NCI-H2081 (cell line): ENCODE data around the gene MOG.
A peak's percentile ranks its signal among the peaks of the same experiment; 100 is the strongest.

Experiments used
- DNase-seq, 2 experiments: peaks; one replicate each; lab custom pipeline; 2025; lab: John Stamatoyannopoulos, UW

MOG gene

DNA sequence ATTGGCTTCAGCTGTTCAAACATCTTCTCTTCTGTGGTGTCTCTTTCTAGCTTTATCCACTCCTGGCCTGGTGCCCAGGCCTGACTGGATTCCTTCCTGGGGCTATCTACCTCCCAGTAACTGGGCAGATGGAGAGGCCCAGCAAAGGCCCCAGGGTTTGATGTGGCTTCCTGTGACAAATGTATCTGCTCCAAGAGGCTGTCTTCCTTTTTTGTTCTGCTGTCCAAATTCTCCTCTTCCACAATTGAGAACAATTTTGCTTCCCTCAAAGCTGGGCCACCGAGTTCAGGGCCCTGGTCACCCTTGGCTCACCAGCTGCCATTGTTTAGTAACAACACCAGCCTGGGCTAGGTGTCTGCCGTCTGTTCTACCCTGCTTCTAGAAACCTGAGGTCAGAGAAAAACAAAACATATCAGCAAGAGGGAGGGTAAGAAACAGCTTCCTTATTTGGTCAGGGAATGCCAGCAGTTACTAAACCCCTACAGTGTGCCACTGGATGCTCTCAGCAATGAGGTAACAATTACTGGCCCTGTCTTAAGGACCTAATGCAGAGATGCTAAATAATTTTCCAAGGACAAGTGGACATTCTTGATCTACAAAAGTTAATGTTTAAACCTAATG is 20.2 kb downstream of the MOG start:
- peak; percentile 24 to 69 for DNase-seq

DNA sequence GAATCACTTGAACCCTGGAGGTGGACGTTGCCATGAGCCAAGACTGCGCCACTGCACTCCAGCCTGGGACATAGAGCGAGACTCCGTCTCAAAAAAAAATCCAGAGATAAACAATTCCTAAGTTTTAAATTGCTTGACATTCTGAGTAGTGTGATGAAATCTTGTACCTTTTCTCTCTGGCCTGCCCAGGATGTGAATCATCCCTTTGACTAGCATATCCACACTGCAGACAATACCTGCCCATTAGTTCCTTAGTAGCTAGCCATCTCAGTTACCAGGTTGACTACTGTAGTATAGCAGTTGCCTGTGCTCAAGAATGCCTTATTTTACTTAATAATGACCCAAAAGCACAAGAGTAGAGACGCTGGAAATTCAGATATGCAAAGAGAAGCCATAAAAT is 21.2 kb downstream of the MOG start:
- DNase-seq: no peak

DNA sequence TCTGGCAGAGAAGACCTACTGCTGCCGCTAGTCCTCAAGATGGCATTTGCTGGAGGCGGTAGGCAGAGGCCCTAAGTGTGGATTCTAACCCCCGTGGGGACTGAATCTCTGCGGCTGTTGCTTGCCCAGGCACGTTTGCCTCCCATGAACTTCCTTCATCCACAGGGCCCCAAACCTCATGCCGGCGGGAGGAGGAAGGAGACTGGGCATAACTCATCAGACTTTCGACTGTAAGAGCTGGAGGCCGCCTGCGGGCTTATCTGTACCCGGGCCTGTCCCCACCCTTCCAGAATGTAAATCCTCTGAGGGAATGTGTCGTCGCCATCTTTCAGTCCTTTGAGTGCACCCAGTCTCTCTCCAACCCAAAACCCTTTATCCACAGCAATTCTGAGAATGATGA is 23.1 kb downstream of the MOG start:
- no peak for DNase-seq

DNA sequence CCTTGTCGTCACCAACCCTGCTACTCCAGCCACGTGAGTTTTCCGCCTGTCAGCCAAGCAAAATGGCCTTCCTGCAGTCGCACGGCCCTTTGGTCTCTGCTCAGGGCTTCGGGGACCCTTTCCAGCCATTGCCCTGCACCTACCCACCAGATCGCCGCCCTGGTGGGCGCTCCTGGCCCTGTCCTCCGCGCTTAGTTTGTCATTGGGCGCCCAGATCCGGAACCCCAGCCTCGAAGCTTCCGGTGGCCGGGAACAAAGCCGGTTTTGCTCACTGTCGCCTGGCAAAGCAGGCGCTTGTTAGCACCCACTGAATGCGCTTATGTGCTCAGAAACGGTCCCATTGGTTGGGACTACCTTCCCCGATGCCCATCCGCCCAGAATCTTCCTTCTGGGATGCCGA is 23.5 kb downstream of the MOG start:
- no peak for DNase-seq

DNA sequence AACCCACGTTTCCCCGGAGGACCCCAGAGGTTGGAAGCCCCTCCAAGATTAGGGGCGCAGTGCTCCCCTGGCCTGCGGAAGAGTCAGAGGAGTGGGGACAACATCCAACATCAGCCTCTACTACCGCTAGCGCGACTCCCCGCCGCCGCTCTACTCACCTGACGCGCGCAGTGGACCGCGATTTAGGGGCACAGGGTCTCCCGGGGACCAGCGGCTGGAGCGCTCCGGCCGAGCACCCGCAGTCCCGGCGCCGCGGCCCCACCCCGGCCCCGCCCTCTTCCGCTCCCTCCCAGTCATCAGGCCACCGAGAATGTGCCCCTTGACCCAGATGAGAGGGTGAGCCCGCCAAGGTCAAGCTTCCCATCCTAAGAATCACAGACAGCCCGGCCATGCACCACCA is 24.0 kb downstream of the MOG start, which contains the start of gene ZFP57:
Gene ZFP57 (minus strand): TSS at position 249 of the 400 bp plus-strand sequence. CDS start 4,149 bp downstream, outside the sequence.
- no peak for DNase-seq

DNA sequence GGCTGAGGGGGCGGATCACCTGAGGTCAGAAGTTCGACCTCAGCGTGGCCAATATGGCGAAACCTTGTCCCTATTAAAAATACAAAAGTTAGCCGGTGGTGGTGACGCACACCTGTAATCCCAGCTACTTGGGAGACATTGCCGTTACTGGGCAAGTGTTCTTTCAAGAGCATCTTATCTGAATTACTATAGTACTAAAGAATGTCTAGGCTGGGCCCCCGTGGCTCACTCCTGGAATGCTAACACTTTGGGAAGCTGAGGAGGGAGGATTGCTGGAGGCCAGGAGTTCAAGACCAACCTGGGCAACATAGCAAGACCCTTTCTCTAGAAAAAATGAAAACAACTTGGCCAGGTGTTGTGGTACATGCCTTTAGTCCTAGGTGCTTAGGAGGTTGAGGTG is 24.9 kb downstream of the MOG start:
- DNase-seq: no peak

DNA sequence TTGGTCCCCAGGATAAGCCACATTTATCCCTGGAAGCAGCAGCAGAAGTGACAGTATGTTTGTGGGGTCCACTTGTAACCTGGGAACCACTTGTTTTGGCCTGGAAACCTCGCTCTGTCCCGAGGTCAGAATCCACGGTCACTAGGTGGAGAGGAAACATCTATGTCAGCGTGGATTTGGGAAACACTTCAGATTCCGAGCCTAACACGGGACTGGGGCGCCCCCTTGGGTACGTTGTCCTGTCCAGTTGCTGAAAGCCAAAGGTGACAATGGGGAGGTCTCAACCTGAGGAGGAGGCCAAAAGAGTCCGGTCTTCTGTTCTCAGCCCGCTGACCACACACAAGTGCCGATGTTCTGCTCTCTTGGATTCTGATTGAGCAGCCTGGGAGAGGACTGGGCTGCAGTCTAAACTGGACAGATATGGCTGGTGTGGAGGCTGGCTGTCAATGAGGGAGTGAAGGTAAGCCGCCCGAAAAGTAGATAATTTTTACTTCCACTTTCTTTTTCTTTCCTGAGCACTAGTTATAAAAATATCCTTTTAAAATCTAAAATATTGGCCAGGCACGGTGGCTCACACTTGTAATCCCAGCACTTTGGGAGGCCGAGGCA is 28.9 kb downstream of the MOG start:
- DNase-seq: no peak

DNA sequence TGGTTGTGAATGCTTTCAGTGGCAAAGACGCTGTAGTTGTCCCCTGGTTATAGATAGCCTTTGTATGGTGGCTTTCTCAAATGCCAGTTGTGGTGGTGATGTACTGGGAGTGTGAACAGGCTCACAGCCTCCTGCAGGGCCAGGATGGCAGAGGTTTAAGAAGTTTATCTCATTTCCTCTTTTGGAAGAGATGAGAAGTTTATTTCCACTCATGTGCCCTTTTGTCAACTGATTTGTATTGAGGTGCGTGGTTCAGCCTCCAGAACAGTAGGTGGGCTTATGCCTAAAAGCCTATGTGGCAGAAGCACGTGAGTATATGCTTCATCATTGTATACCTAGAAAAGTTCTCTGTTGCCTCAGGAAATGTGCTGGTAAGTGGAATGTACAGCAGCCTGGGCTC is 37.7 kb downstream of the MOG start:
- DNase-seq: no peak

DNA sequence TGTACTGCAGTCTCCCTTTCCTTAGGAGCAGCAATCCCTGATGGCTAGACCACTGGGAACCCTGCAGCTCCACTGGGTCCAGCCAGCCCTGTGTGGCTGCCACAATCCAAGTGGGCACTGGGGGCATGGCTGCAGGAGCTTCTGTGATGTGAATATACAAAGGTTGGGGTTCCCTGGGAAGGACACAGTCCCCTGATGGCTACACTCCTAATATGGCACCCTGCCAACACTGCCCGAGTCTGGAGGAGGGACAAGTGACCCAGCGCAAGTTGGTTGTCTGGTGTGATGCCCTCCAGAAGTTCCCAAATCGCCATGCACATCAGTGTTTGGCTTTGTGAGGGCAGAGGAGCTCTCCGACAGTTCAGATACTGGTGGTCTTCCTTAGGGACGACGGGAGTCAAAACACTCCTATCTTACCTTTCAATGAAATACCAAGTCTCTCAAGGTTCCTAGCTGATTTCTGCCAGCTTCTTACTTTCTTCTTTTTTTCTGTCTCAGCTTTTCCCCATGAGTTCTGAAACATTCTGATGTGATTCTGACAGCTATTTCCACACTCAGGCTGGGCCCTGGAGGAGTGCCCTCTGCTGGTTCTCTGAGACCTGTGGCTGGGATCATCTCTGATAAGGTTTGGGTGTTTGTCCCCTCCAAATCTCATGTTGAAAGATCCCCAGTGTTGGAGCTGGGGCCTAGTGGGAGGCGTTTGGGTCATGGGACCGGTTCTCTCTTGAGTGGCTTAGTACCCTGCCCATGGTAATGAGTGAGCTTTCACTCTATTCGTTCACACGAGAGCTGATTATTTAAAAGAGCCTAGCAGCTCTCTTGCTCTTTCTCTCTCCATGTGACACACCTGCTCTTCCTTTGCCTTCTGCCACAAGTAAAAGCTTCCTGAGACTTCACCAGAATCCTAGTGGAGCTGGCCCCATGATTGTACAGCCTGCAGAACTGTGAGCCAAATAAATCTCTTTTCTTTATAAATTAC is 39.5 kb downstream of the MOG start:
- no peak for DNase-seq

DNA sequence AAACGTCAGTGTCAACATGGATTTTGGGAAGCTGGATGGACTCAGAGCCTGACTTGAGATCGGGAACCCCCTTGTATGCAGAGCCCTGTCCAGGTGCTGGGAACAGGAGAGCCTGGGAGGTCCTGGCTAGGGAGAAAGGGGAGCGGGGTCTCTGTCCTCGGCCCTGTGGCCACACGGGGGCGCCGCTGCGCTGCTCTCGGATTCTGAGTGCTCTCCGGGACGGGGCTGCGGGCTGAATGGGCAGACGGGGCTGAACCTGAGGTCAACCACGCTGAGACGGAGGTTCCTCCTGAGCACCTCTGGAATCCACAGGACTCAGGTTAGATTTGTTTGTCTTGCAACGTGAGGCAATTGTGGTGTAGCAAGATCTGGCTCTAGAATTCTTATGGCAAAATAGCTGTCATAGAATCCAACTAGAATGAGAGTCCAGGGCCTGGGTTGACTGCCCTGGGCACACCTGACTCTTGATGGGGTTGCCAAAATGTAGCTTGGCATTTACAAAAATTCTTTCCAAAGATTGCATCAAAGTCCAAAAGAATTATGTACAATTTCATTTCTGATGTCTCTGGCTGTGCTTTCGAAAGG is 45.7 kb downstream of the MOG start:
- DNase-seq: peak; percentile 28 to 41

DNA sequence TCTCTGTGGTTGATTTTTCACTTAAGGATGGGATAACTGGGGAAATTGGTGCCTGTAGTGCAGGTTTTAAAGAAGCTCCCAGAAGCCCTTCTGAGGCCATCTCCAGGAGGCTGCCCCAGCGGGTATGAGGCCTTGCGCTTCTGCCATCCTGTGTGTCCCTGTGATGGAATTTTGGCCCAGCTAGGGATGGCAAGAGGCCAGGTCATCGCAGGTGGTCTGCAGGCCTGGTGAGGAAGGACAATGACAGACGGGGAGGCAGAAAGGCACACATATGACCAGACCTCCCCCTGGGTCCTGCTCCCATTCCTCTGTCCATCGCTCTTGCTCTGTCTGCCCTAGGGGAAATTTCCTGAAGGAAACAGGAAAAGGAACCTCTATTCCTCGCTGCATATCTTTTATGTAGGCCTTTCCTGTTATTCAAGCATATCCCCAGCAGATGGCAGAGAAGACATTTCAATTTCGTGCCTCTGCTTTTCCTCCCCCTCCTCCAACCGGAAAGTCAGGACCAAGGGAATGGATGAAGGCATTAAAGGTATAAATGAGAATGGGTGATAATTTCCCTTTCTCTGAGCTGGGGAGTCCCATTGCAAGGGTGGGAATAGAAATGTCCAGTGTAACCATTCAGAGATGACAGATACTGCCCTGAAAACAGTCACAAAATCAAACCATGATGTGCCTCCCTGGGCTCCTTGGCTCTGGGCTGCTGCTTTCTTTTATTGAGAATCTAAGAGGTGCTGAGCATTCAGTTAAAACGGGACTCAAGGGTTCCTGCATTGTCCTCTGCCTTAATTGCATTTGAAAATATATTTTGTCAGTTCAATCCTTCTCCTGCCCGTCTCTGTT is 48.7 kb downstream of the MOG start:
- DNase-seq: peak; percentile 30 to 42

DNA sequence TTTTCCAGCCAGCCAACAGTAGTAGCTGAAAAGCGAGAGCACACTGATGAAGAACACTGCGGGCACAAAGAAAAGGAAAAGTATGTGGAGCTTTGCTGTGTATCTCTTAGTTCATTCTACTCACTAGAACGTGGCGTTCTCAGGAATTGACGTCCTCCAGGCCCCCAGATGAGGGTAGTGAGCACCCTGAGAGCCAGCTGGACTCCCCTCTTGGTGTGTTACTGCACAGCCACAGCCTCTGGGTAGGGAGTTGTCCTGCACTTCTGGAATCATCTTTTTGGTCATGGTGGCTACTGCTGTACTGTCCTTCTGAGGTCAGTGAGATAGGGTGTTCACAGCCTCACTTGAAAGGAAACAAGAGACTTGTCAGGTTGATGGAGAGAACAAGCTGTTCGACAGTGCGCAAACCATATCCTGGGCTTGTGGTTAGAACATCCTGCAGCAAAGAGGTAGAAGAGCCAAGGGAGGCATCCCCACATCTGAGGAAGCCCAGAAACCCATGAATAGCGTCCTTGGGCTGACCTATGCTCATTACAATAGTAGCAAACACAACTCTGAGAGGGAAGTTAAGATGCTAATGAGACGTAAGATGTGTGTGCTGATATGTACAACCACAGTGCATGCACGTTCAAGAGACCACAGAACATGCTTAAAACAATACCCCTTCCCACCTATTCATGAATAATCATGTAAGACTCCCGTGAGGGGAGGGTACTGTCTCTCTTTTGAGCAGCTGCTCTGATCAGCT is 51.7 kb downstream of the MOG start:
- DNase-seq: no peak

DNA sequence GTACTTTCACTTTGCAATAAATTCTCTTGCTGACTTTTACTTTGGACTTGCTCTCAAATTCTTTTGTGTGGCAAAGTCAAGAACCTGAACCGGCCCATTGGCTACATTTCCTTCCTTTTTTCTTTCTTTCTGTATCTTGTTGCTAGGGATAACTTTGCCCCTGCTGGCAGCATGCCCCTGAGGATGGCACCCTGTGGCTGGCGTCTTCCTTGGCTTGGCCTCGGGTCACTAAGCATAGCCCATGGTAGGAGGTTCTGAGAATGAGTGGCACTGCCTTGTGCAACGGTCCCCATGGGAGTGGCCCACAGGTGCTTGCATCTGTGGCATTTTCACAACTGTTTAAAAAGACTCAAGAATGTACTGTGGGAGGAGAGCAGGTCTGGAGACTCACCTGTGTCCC is 52.3 kb downstream of the MOG start:
- DNase-seq: no peak

DNA sequence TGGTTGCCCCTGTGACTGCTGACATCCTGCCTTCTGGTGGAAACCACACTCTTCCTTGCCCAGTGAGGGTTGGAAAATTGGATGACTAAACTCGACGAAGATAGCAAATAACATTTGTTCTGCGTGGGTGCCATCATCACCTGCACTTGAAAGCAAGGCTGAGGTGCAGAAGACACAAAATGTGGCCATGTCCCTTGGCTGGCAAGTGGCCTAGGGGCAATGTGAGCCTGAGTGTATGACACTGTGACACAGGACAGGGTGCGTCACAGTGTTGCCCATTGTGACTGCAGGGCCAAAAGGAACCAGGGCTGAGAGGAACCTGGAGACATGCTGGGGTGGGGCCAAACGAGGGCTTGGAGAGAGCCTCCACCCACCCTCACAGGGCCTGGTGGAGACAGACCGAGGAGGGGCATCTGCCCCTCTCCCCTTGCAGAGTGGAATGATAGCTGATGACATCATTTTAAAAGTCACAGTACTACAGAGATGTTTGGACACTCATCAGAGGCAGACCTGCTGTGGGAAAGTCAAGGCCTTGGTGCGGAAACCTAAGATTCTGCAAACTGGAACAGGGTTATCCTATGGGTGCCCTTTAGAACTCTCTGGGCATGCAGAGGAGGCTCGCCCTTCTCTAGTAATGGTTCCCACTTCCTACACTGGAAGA is 53.5 kb downstream of the MOG start:
- no peak for DNase-seq

DNA sequence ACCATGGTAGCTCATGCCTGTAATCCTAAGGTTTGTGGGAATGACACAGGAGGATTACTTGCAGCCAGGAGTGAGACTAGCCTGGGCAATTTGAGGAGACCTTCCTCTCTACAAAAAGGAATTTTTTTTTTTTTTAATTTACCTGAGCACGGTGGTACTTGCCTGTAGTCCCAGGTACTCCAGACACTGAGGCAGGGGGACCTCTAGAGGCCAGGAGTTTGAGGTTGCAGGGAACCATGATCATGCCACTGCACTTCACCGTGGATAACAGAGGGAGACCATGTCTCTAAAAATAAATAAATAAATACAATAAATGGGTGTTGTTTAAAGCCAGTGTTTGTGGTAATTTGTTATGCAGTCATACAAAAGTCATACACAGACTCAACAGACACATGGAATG is 64.0 kb downstream of the MOG start:
- DNase-seq: no peak
